SK-N-MC (cell line): ENCODE results near the gene SNRPD3.

Experiments
- EZH2 ChIP-seq: fragments of 200-600 bp; sonication (generic); IDR thresholded peaks from one replicate; pipeline ENCODE4 v1.6.1; 2017; ENCODE audit warnings: antibody characterized with exemption
- FOXP2 ChIP-seq: optimal IDR thresholded peaks from 2 replicates; pipeline ENCODE3; 2011; ENCODE audit warnings: mild to moderate bottlenecking, moderate library complexity; ENCODE audit not compliant: insufficient read depth; ENCODE audit errors: extremely low read length, control extremely low read depth
- POLR2AphosphoS5 ChIP-seq: IDR thresholded peaks from 2 replicates; pipeline ENCODE4 v1.6.1; 2012; ENCODE audit warnings: mild to moderate bottlenecking, low read depth, low read length, borderline replicate concordance

DNA sequence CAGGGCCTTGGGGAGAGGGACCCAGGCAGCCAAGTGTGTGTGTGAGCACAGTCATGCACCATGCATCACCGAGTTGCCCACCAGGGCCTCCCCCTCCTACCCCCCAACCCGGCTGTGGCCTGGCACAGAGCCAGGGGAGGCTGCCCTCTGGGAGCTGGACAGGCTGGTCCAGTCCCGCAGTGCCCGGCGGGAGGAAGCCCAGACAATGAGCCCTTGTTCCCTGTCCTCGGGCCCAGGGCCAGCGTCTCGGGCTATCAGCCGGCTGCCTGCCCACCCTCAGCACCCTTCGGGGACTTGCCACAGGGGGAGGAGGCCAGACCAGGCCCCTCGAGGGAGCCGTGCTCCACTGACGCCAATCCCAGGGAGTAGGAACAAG, 32.6 kb downstream of the SNRPD3 start:
- no peak for TF ChIP-seq EZH2
- no peak for TF ChIP-seq POLR2AphosphoS5
- TF ChIP-seq FOXP2, result no peak
